ENCODE results near the gene DPP6.

Gene DPP6

DNA sequence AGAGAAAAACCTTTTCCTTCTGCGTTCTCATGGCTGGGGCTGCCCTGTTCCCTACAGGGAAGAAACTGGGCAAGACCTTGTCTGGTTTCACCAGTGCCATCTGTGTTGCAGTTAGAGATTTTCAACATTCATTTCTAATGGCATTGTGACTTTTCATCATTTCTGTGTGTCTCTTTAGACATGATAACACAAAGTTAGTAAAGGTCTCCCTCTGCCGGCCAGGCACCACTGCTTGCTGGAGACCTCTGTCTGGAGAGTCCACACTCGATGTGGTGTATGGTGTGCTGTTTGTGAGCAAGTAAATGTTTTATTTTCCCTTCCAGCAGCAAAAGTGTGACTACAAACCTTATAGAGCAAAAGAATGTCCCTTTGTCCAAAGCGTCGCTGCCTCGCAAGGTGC lies 737.2 kb downstream of the DPP6 start:
- Histone ChIP-seq H3K27me3 (replicated peaks; ENCODE audit: control insufficient read depth, insufficient read depth, low read length) (no peaks in the 10 kb centered on the region), H3K36me3 (ENCODE audit: control insufficient read depth, insufficient read depth, low read length) (no peaks in the 10 kb centered on the region), H3K4me3 (replicated peaks; ENCODE audit: low read depth, low read length) (no peak overlapping the region)
- no peak for DNase-seq (ENCODE audit: extremely low read depth, insufficient read length)
- TF ChIP-seq, protein P1, sequence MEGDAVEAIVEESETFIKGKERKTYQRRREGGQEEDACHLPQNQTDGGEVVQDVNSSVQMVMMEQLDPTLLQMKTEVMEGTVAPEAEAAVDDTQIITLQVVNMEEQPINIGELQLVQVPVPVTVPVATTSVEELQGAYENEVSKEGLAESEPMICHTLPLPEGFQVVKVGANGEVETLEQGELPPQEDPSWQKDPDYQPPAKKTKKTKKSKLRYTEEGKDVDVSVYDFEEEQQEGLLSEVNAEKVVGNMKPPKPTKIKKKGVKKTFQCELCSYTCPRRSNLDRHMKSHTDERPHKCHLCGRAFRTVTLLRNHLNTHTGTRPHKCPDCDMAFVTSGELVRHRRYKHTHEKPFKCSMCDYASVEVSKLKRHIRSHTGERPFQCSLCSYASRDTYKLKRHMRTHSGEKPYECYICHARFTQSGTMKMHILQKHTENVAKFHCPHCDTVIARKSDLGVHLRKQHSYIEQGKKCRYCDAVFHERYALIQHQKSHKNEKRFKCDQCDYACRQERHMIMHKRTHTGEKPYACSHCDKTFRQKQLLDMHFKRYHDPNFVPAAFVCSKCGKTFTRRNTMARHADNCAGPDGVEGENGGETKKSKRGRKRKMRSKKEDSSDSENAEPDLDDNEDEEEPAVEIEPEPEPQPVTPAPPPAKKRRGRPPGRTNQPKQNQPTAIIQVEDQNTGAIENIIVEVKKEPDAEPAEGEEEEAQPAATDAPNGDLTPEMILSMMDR (IDR thresholded peaks at IDR 0.05; ENCODE audit: insufficient read depth, low read length, poor library complexity, severe bottlenecking), result peak; percentile 29

DNA sequence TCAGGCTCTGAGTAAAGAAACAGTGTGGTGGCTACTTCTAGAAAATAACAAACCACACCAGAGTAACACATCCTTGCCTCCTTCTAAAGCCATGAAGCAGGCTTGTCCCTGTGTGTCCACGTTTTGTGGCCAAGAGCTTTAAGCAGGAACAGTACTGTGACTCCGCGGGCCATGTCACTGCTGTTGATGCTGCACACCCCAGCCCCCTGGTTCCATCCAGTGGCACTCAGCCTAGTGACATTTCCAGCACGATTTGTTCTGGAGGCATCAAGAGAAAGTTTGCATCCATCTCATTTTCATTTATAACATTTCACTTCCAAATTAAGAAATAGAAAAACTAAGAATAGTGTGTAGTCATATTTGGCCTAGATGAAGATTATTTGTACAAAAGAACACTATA lies 739.4 kb downstream of the DPP6 start:
- no peak for DNase-seq (ENCODE audit: extremely low read depth, insufficient read length)
- no peaks in the 10 kb centered on the region for H3K36me3 ChIP-seq (ENCODE audit: control insufficient read depth, insufficient read depth, low read length)
- no peak overlapping the region for H3K4me3 ChIP-seq (replicated peaks; ENCODE audit: low read depth, low read length)
- no peaks in the 10 kb centered on the region for H3K27me3 ChIP-seq (replicated peaks; ENCODE audit: control insufficient read depth, insufficient read depth, low read length)
- TF ChIP-seq, protein P1 (IDR thresholded peaks at IDR 0.05; ENCODE audit: insufficient read depth, low read length, poor library complexity, severe bottlenecking), result no peak

DNA sequence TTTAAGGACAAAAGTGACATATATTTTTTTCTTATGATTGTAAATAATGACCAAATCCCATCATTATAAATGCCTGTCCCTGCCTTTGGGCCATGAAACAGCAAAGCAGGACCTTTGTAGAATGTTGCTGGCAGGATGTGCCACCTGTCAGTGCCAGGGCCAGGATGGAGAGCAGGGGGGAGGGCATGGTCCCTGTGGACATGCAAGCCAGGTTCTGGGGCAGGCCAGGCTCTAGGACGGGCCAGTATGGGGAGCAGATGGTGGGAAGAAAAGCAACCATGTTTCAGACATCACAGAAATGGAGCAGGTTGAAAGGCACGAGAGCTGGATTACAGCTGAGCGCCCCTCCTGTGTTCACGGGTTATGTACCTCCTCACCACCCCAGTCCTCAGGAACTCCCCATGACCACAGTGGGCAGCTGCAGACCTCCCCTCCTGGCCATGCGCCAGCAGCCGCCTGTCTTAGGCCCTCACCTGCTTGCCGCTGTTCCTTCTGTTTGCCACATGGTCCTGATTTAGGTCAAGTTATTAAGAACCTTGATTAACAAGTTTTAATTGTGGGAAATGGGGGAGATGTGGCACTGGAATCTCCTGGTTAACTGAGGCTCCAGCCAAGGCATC lies 740.3 kb downstream of the DPP6 start:
- no peak for DNase-seq (ENCODE audit: extremely low read depth, insufficient read length)
- TF ChIP-seq, protein P1 (IDR thresholded peaks at IDR 0.05; ENCODE audit: insufficient read depth, low read length, poor library complexity, severe bottlenecking), result no peak
- no peaks in the 10 kb centered on the region for H3K27me3 ChIP-seq (replicated peaks; ENCODE audit: control insufficient read depth, insufficient read depth, low read length)

DNA sequence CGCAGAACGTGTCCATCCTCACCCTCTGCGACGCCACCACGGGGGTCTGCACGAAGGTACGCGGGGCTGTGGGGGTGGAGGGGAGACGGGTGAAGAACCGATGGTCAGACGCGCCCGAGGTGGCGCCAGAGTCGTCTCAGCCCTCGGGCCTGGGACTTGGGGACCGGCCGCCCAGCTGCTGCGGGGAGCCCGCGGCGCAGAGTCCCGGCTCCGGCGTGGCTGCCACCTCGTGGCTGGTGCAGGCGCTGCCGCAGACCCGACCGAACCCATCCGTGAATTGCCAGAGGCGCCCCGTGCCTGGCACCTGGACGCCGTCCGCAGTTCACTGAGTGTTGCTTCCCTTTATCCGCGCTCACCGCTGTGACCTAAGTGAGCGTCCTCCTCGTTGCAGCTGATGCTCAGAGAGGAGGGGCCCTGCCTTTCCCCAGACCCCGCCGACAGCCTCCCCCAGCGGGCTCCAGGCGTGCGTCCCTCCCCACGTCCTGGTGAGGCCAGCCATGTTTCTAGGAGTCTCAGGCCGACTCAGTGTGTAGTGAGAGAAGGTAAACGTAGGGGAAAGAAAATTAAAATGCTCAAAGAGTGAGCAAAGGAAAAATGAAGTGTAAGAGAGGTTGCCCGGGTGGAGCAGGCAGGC lies 742.1 kb downstream of the DPP6 start:
- TF ChIP-seq, protein P1 (IDR thresholded peaks at IDR 0.05; ENCODE audit: insufficient read depth, low read length, poor library complexity, severe bottlenecking), result no peak
- Histone ChIP-seq H3K4me3 (replicated peaks; ENCODE audit: low read depth, low read length) (no peak overlapping the region), H3K36me3 (ENCODE audit: control insufficient read depth, insufficient read depth, low read length) (no peaks in the 10 kb centered on the region), H3K27me3 (replicated peaks; ENCODE audit: control insufficient read depth, insufficient read depth, low read length) (no peaks in the 10 kb centered on the region)
- peak; percentile 9 for DNase-seq (ENCODE audit: extremely low read depth, insufficient read length)

More for the DNA sequence above, 740.3 kb downstream of the DPP6 start:
- Histone ChIP-seq H3K36me3 (ENCODE audit: control insufficient read depth, insufficient read depth, low read length) (no peaks in the 10 kb centered on the region), H3K4me3 (replicated peaks; ENCODE audit: low read depth, low read length) (no peak overlapping the region)

DNA sequence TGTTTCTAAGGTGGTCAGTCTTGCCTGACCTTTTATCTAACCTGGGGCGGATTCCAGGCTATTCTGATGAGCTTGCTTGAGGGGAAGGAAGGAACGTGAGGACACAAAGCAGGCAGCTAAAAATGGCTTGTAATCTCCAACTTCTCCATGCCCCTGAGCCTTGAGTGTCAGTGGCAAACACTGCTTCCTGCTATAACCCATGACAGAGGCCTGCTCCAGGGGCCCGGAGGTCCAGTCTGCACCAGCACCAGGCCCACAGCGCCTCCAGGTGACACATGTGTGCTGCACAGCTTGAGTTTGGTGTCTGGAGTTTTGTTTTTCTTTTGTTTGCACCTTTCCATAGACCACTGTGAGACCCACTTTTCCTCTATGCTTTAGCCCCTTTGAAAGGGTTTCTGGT lies 742.8 kb downstream of the DPP6 start:
- H3K4me3 ChIP-seq (replicated peaks; ENCODE audit: low read depth, low read length), result no peak overlapping the region
- DNase-seq (ENCODE audit: extremely low read depth, insufficient read length), result no peak
- H3K27me3 ChIP-seq (replicated peaks; ENCODE audit: control insufficient read depth, insufficient read depth, low read length), result no peaks in the 10 kb centered on the region
- TF ChIP-seq, protein P1 (IDR thresholded peaks at IDR 0.05; ENCODE audit: insufficient read depth, low read length, poor library complexity, severe bottlenecking), result no peak
- H3K36me3 ChIP-seq (ENCODE audit: control insufficient read depth, insufficient read depth, low read length), result no peaks in the 10 kb centered on the region

Measured in GM06990 (cell line).